IPS-NIHi7 (cell line): Measurements from ENCODE around the gene HSPB8.
"Not testable (repeated sequence)": the region's sequence is repeated elsewhere in the genome, so short reads cannot be mapped to it uniquely, and the experiment has no call there.

Experiments
- DNase-seq: peaks from one replicate; pipeline ENCODE4 v3.0.0; 2012; ENCODE audit warnings: mixed read lengths; ENCODE audit errors: extremely low spot score

Gene HSPB8

GRCh38 chr12:119206348-119207062, 27.8 kb downstream of the HSPB8 start:
- no peak for DNase-seq

GRCh38 chr12:119207063-119207560, 28.4 kb downstream of the HSPB8 start:
- no peak for DNase-seq

DNA sequence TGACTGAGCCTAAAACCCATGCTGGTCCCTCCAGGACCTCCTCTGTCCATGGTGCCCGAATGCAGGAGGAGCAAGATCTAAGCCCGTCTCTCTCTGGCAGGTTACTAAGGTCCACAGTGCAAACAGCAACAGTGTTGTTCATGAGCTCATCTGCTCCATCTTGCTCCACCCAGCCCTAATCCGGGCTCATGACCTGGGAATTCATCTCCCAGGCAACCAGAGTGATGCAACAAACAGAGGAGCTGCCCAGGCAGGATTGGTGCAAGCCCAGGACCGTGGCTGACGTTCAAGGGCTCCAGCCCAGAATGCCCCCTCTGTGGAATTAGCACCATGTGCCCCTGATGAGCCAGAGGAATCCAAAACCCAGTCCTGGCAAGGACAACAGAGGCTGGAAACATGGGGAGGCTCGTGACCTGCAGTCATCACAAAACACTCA, 29.9 kb downstream of the HSPB8 start:
- DNase-seq = peak; percentile 46

- DNase-seq = no peak
Measured at GRCh38 chr12:119211884-119212283, 33.2 kb downstream of the HSPB8 start.

DNA sequence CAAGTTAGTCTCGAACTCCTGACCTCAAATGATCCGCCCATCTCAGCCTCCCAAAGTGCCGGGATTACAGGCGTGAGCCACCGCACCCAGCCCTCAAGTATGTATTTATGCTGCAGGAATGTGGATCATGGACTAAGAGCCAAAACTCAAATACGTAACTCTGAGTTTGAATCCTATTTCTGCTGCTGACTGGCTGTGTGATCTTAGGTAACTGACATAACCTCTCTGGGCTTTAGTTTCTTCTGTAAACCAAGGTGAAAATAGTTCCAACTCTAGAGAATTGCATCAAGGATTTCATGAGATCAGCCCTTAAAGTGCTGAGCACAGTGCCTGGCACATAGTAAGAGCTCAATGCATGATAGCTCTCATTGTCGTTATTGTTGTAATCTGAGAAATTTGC, 37.4 kb downstream of the HSPB8 start:
- DNase-seq = no peak

DNA sequence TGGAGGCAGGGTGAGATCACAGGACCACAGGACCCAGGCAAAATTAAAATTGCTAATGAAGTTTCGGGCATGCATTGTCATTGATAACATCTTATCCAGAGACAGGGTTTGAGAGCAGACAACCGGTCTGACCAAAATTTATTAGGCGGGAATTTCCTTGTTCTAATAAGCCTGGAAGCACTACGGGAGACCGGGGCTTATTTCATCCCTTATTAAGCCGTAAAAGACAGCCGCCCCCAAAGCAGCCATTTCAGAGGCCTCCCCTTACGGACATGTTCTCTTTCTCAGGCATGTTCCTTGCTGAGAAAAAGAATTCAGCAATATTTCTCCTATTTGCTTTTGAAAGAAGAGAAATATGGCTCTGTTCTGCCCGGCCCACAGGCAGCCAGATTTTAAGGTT, 40.1 kb downstream of the HSPB8 start:
- DNase-seq = not testable (repeated sequence)

DNA sequence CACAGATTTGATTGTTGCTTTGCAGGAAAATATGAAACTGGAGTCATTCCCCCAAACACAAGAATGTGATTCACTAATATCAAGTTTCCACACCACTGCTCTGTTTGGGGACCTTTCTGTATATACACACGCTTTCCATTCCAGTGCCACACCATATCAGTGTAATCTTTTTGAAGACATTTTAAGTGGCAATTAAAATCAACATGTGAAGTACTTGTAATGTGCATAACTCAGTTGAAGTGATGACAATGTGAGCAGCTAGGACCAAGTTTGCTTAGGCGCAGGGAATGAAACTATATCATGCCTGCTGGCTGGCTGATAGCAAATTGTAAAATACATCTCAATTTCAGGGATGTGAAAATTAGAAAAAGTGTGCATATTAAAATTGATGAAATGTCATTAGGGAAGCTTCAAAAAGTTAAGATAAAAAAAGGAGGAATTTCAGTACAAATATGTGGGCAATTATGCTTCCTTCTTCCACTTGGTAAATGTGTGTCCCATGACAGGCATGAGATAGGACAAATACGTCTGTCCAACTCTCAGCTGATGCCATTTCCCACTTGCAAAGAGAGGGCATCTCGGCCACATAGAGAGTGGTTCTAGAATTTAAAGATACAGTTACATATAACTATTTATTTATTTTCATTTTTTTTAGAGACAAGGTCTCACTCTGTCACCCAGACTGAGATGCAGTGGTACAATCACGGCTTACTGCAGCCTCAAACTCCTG, 43.7 kb downstream of the HSPB8 start:
- no peak for DNase-seq

DNA sequence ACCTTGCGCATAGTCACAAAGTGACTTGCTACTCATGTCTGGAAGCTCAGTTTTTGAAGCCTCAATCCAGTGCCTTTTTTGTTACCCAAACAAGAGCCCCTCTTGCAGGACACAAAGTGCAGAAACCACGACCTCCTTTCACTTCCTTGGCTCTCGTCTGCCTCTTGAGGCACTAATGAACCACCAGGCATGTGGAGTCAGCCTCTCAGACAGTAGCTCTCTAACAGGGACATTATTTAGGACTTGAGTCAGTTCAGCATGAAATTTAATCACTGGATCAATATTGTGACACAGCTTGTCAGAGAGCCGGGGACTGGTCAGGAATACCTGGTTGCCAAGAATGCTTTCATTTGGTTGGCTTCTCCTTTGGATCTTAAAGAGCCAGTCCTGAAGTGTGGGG, 46.7 kb downstream of the HSPB8 start:
- no peak for DNase-seq

DNA sequence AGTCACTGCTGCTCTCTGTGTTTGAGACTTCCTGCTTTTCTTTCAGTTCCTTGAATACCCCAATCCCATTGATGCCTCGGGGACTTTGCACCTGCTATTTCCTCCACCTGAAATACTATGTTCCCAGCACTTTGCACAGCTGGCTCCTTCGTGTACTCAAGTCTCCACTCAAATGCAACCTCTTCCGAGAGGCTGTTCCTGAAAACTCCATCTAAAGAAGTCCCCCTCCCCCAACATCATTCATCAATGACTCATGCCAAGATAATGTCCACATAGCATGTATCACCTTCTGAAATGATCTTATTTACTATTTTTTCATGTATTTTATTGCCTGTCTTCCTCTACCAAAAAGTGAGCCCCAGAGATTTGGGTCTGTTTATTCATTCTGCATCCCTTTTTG, 48.6 kb downstream of the HSPB8 start:
- DNase-seq = no peak

- peak; percentile 53 for DNase-seq
Measured at GRCh38 chr12:119229205-119229604, 50.5 kb downstream of the HSPB8 start.

GRCh38 chr12:119229837-119230236, 51.1 kb downstream of the HSPB8 start:
- peak; percentile 86 for DNase-seq

DNA sequence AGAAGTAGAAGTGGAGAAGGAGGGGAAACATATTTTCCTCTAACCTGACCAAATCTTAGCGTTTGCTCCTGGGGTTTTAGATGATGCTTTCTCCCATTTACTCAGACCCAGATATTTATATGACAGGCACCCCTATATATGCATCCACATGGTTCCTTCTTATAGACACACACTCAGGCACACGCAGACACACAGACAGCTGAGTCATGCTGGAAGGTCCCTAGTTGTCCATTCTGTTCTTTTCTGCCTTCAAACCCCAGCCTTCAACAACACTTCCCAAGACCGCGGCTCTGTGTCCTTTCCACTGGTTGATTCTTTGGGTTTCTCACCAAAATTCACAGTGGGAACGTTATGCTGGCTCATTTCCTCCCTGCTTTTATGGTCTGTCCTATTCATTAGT, 52.1 kb downstream of the HSPB8 start:
- no peak for DNase-seq

GRCh38 chr12:119231774-119232173, 53.0 kb downstream of the HSPB8 start:
- no peak for DNase-seq

DNA sequence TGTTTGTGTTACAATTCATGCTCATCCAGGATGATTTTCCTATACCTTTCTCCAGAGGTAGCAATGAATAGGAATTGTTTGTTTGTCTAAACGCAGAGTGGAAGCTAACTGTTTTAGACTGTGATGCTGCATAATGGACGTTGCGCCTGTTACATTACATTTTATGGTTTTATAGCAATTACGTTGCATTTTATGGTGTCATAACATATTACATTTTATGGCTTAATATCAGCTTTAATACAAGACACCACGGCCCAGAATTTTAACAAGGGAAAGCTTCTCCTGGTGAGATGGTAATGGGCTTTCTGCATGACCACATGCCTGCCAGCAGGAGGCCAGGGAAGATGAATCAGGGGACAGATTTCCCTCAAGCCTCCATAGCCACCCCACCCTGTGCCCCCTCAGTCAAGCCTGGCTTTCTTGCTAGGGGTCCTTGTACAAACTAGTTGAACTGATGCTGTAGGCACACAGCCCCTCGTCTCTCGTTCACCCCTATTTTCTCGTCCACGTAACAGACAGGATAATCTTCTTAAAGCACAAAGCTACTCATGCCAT, 56.5 kb downstream of the HSPB8 start:
- DNase-seq = peak; percentile 45

DNA sequence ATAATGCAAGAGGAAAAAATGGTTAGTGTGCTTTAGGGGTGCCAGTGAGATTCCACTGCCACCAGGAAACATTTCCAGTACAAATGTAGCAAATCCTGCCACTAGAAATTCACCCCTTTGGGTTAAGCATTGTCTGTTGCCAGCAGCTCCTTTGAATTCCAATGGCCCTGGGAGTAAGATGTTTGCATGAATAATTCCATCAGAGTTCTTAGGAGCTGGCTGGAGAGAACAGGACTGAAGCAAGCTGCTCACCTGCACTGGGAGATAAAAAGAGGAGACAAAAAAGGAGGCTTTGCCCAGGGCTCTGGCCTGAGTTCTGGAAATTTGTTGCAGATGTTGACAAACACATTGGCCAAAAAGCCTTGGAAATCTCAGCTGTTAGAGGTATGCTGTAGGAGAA, 57.6 kb downstream of the HSPB8 start:
- no peak for DNase-seq

DNA sequence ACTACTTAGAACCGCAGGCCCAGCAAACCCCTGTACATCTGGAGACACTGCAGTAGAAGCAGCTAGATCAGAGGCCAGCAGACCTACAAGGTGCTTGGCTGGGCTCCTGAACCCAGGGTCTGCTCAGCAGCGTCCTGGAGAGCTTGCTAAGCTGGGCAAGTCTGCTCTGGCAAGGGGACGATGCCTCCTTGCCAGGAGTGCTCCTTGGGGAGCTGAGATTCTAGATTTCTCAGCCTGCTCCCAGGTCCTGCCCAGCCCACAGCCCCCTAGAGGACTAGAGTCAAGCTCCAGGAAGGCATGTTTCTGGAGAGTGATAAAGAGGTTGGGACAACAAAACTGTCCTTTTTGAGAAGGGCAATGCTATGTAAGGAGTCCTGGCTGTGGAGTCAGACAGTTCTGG, 60.3 kb downstream of the HSPB8 start:
- DNase-seq = no peak

DNA sequence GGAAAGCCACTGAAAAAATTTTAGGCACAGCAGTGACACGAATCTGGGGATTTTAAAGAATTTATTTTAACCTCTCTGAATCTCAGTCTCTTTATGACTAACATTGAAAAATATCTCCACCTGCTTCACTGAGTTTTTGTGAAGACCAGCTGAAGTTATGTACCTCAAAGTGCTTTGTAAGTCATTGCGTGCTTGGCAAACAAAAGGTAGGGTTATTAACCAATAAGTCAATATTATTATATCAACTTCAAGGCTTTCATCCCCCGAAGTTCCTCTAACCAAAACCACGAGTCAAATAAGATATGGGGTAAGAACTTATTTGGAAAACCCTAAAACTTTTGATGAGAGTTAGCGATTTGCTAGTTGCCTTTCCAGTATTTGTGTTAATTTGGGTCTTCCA, 62.3 kb downstream of the HSPB8 start:
- no peak for DNase-seq

GRCh38 chr12:119241580-119242169, 62.9 kb downstream of the HSPB8 start:
- DNase-seq = no peak
